HG02571 (cell line): ENCODE results near the gene PTGES2.

Source experiments
- ATAC-seq: cut with Tn5 transposase; IDR thresholded peaks from one replicate; pipeline ENCODE4 v1.9.1; 2021; ENCODE audit warnings: mild to moderate bottlenecking, moderate library complexity; ENCODE audit not compliant: unreplicated experiment

PTGES2 gene

GRCh38 chr9:128153947-128154695 is 26.6 kb upstream of the PTGES2 start:
- ATAC-seq, result no peak

- ATAC-seq, result no peak
Measured at GRCh38 chr9:128153060-128153946, 25.8 kb upstream of the PTGES2 start.

- no peak for ATAC-seq
Measured at GRCh38 chr9:128152133-128153059, 24.9 kb upstream of the PTGES2 start.

- ATAC-seq, result no peak
Measured at GRCh38 chr9:128151309-128152132, 24.0 kb upstream of the PTGES2 start.

GRCh38 chr9:128150594-128151308 is 23.2 kb upstream of the PTGES2 start:
- ATAC-seq, result no peak

GRCh38 chr9:128149951-128150593 is 22.5 kb upstream of the PTGES2 start:
- ATAC-seq, result no peak

GRCh38 chr9:128149001-128149701 is 21.6 kb upstream of the PTGES2 start, which contains the start of gene LCN2:
TSS of gene LCN2 (plus strand) at chr9:128149453. CDS start at chr9:128149526, 73 bp downstream.
- ATAC-seq, result no peak

GRCh38 chr9:128148509-128149000 is 21.0 kb upstream of the PTGES2 start:
- ATAC-seq, result no peak

- no peak for ATAC-seq
Measured at GRCh38 chr9:128146591-128147120, 19.1 kb upstream of the PTGES2 start.

GRCh38 chr9:128145951-128146351 is 18.4 kb upstream of the PTGES2 start:
- no peak for ATAC-seq

- ATAC-seq, result no peak
Measured at GRCh38 chr9:128145536-128145935, 18.0 kb upstream of the PTGES2 start.

GRCh38 chr9:128144239-128145181 is 17.0 kb upstream of the PTGES2 start:
- ATAC-seq, result no peak

GRCh38 chr9:128143525-128144238 is 16.2 kb upstream of the PTGES2 start:
- ATAC-seq, result no peak

GRCh38 chr9:128142596-128142995 is 15.1 kb upstream of the PTGES2 start:
- no peak for ATAC-seq

- no peak for ATAC-seq
Measured at GRCh38 chr9:128142061-128142460, 14.5 kb upstream of the PTGES2 start.

GRCh38 chr9:128141604-128142003 is 14.1 kb upstream of the PTGES2 start:
- ATAC-seq, result no peak
